CD4-positive, alpha-beta memory T cell (primary cell): Measurements from ENCODE around the gene APOL6. TPM values are rescaled to one million over a fixed set of nuclear protein-coding genes. Genes with fewer than 3 reads are reported as not detected.

Experiments
- CTCF ChIA-PET: fragments of 350-600 bp; sonication (Branson Sonifier 250); formaldehyde crosslinking; loops from one replicate; lab custom pipeline; 2021; ENCODE audit warnings: inconsistent platforms; ENCODE audit not compliant: partially characterized antibody; lab: Charles Lee
- POLR2A ChIA-PET: fragments of 350-600 bp; sonication (Branson Sonifier 250); formaldehyde crosslinking; loops from one replicate; lab custom pipeline; 2021; ENCODE audit not compliant: partially characterized antibody; lab: Charles Lee
- DNase-seq, 5 donors: peaks; one replicate each; pipeline versions ENCODE4 v3.0.0 to v3.0.0-alpha.2; 2020 to 2022; ENCODE audit warnings: mixed read lengths in 1 of 5
- H3K27ac ChIP-seq: one replicate; pipeline ENCODE4 v1.7.0; 2013; ENCODE audit warnings: low read depth, low read length
- H3K27me3 ChIP-seq: 2 replicates; pipeline ENCODE4 v1.7.0; 2013; ENCODE audit warnings: mild to moderate bottlenecking, low read length, moderate library complexity; ENCODE audit not compliant: insufficient read depth
- H3K36me3 ChIP-seq: 2 replicates; pipeline ENCODE4 v1.7.0; 2013; ENCODE audit warnings: mild to moderate bottlenecking, low read length, moderate library complexity; ENCODE audit not compliant: insufficient read depth
- H3K4me1 ChIP-seq: 2 replicates; pipeline ENCODE4 v1.7.0; 2013; ENCODE audit warnings: mild to moderate bottlenecking, low read length, moderate library complexity; ENCODE audit not compliant: insufficient read depth
- H3K4me3 ChIP-seq, 2 donors: one replicate each; pipeline ENCODE4 v1.7.0; 2013; ENCODE audit warnings: low read length in 2 of 2, mild to moderate bottlenecking in 1 of 2
- H3K9me3 ChIP-seq, 2 donors: one replicate each; pipeline ENCODE4 v1.7.0; 2013; ENCODE audit warnings: low read length in 2 of 2, control low read depth in 1 of 2; ENCODE audit not compliant: control insufficient read depth in 1 of 2
- H3K27ac Mint-ChIP-seq, 7 donors: one replicate each; pipeline ENCODE4 v1.8.0; 2020 to 2021; ENCODE audit warnings: mixed read lengths in 7 of 7, mild to moderate bottlenecking in 6 of 7, inconsistent platforms in 3 of 7, moderate library complexity in 3 of 7
- H3K27me3 Mint-ChIP-seq, 2 donors: one replicate each; pipeline ENCODE4 v1.8.0; 2020 to 2021; ENCODE audit warnings: mixed read lengths in 2 of 2
- H3K36me3 Mint-ChIP-seq, 2 donors: one replicate each; pipeline ENCODE4 v1.8.0; 2020 to 2021; ENCODE audit warnings: mixed read lengths in 2 of 2, inconsistent platforms in 1 of 2, mild to moderate bottlenecking in 1 of 2
- H3K4me1 Mint-ChIP-seq, 4 donors: one replicate each; pipeline ENCODE4 v1.8.0; 2020 to 2021; ENCODE audit warnings: mixed read lengths in 4 of 4, mild to moderate bottlenecking in 1 of 4
- H3K4me3 Mint-ChIP-seq, 8 donors: one replicate each; pipeline ENCODE4 v1.8.0; 2020 to 2021; ENCODE audit warnings: mixed read lengths in 8 of 8, mild to moderate bottlenecking in 7 of 8, moderate library complexity in 6 of 8, inconsistent platforms in 3 of 8
- H3K9me3 Mint-ChIP-seq, 8 donors: one replicate each; pipeline ENCODE4 v1.8.0; 2020 to 2021; ENCODE audit warnings: mixed read lengths in 8 of 8, mild to moderate bottlenecking in 5 of 8, inconsistent platforms in 3 of 8, moderate library complexity in 1 of 8
- intact Hi-C: fragments of 100-400 bp; cut with micrococcal nuclease; formaldehyde crosslinking; loops from one replicate; pipeline ENCODE4 v1.15.1; 2023
- polyA plus RNA-seq, 2 donors: library from polyadenylated mRNA; unstranded; fragments of 300-500 nt; fragmentation: Illumina TruSeq; gene quantifications; one replicate each; pipeline ENCODE4 v1.2.3, GENCODE V29; 2021
- total RNA-seq, 2 experiments: library from RNA; stranded (reverse); gene quantifications; one replicate each; pipeline ENCODE4 v1.2.3, GENCODE V29; 2021

Gene APOL6
- total and polyA plus RNA-seq, 4 experiments from 2014 or later: 8.5 to 52.0 (median 37.3) TPM

DNA sequence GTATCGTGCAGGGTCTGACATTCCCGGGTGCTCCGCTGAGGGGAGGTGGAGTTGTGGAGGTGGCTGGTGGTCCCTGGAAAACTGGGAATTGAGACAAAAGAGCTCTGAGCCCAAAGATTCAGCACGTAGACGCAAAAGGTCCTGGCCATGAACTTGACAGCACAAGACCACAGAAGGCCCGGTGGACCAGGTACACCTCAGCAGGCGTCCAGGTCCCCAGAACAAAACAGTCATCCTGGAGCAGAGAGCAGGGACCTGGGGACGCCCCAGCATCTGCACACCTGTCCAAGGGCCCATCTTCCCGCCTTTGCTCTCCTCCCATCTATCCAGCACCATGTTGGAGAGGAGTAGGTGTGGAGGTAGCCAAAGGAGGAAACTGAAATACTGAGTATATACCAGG lies 17.4 kb upstream of the APOL6 start:
- H3K27ac ChIP-seq: no peak overlapping the region
- Mint-ChIP-seq H3K4me1 (peaks cover 22 to 29% (median 25%) of the 10 kb centered on the region in 4 donors), H3K9me3 (no peaks in the 10 kb centered on the region), H3K27me3 (no peaks in the 10 kb centered on the region), H3K4me3 (no peak overlapping the region), H3K27ac (peak overlapping the region in 2 of 7 donors; percentile 34 to 68), H3K36me3 (no peaks in the 10 kb centered on the region)
- intact Hi-C loops: no loop called here
- H3K9me3 ChIP-seq: no peaks in the 10 kb centered on the region
- H3K27me3 ChIP-seq: no peaks in the 10 kb centered on the region
- CTCF ChIA-PET: interaction anchor here (0.7 to 0.8 kb wide), 2 partner anchors 149 to 200 kb away, joined by 3 read pairs; no protein-coding TSS in a partner anchor
- H3K36me3 ChIP-seq: no peaks in the 10 kb centered on the region
- H3K4me3 ChIP-seq: no peak overlapping the region
- H3K4me1 ChIP-seq: peaks cover 22% of the 10 kb centered on the region
- DNase-seq: no peak
- POLR2A ChIA-PET: interaction anchor here (0.5 to 0.9 kb wide), 2 partner anchors 17 to 19 kb away, joined by 3 to 4 read pairs; partner anchors contain the start of gene APOL6

DNA sequence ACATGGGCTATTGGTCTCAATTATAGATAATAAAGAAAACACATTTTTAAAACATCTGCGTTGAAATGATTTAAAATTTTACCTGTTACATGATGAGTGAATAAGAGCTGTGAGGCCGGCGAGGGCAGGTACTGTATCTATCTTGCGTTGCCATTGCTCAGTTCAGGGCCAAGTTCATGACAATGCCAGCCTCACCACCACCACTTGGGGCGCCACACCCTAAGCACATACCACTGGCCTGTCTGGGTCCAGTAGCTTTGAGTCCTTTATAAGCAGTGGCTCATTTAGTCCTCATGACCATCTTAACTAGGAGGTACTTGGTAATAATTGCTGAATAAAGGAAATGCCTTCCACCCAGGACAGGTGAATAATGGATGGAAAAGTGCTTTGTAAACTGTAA lies 16.6 kb upstream of the APOL6 start:
- no peak overlapping the region for H3K4me3 ChIP-seq
- Mint-ChIP-seq H3K27me3 (no peaks in the 10 kb centered on the region), H3K9me3 (no peaks in the 10 kb centered on the region), H3K4me3 (no peak overlapping the region), H3K36me3 (no peaks in the 10 kb centered on the region), H3K27ac (peak overlapping the region in 1 of 7 donors; percentile 16), H3K4me1 (peaks cover 22 to 29% (median 25%) of the 10 kb centered on the region in 4 donors)
- H3K27me3 ChIP-seq: no peaks in the 10 kb centered on the region
- no peaks in the 10 kb centered on the region for H3K9me3 ChIP-seq
- ChIA-PET POLR2A (interaction anchor here (0.5 kb wide), 1 partner anchor 18 kb away, joined by 3 read pairs; no protein-coding TSS in a partner anchor), CTCF (interaction anchor here (0.8 to 0.9 kb wide), 2 partner anchors 17 to 148 kb away, joined by 3 read pairs; partner anchors contain the start of gene APOL6)
- no peaks in the 10 kb centered on the region for H3K36me3 ChIP-seq
- no peak for DNase-seq
- peaks cover 22% of the 10 kb centered on the region for H3K4me1 ChIP-seq
- no peak overlapping the region for H3K27ac ChIP-seq
- intact Hi-C loops: no loop called here

GRCh38 chr22:35632935-35633334 lies 15.3 kb upstream of the APOL6 start:
- Mint-ChIP-seq H3K27ac (peak overlapping the region in 1 of 7 donors; percentile 53), H3K4me3 (no peak overlapping the region), H3K36me3 (no peaks in the 10 kb centered on the region), H3K4me1 (peaks cover 16 to 18% (median 17%) of the 10 kb centered on the region in 4 donors), H3K27me3 (no peaks in the 10 kb centered on the region), H3K9me3 (no peaks in the 10 kb centered on the region)
- no peaks in the 10 kb centered on the region for H3K36me3 ChIP-seq
- no peaks in the 10 kb centered on the region for H3K9me3 ChIP-seq
- H3K4me1 ChIP-seq: peaks cover 12% of the 10 kb centered on the region
- intact Hi-C loops: no loop called here
- CTCF ChIA-PET: interaction anchor here (1.2 kb wide), 1 partner anchor 289 kb away, joined by 3 read pairs; no protein-coding TSS in a partner anchor
- H3K27me3 ChIP-seq: no peaks in the 10 kb centered on the region
- no peak overlapping the region for H3K4me3 ChIP-seq
- no peak overlapping the region for H3K27ac ChIP-seq
- no peak for DNase-seq
- POLR2A ChIA-PET: interaction anchor here (1.3 kb wide), 1 partner anchor 15 kb away, joined by 5 read pairs; the partner anchor contains the start of gene APOL6

DNA sequence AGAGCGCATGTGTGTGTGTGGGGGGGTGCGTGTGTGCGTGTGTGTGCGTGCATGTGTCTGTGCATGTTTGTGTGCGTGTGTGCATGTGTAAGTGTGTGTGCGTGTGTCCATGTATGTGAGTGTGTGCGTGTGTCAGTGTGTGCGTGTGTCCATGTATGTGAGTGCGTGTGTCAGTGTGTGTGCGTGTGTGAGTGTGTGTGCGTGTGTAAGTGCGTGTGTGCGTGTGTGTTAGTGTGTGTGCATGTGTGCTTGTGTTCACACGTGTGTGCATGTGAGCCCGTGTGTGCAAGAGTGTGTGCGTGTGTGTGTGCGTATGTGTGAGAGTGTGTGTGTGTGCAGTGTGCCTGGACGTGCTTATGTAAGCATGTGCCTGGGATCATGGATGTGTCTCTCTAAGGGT lies 14.7 kb upstream of the APOL6 start:
- Mint-ChIP-seq H3K9me3 (no peaks in the 10 kb centered on the region), H3K4me1 (peaks cover 15 to 18% (median 17%) of the 10 kb centered on the region in 4 donors), H3K27ac (no peak overlapping the region), H3K27me3 (no peaks in the 10 kb centered on the region), H3K4me3 (no peak overlapping the region), H3K36me3 (no peaks in the 10 kb centered on the region)
- DNase-seq: no peak
- no peaks in the 10 kb centered on the region for H3K9me3 ChIP-seq
- H3K4me3 ChIP-seq: no peak overlapping the region
- CTCF ChIA-PET: no interaction called here
- peaks cover 12% of the 10 kb centered on the region for H3K4me1 ChIP-seq
- no peak overlapping the region for H3K27ac ChIP-seq
- no peaks in the 10 kb centered on the region for H3K27me3 ChIP-seq
- POLR2A ChIA-PET: no interaction called here
- H3K36me3 ChIP-seq: no peaks in the 10 kb centered on the region
- intact Hi-C loops: no loop called here

DNA sequence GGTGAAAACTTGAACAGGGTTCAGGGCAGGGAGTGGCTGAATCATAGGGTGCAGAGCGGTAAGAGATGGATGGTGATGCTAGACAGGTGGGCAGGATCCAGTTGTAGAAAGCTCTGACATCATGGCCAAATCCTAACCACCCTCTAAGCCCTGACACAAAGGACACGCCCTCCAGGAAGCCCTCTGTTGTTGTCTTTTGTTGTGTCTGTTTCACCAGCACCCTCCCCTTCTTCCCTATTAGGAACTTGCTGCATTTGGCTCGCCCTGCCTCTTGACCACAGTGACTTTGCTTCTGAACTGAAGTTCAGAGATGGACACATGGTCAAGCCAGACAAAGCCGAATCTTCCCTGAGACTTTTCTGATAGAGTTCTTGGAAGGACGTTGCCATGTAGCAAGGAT lies 14.2 kb upstream of the APOL6 start:
- Mint-ChIP-seq H3K27ac (peak overlapping the region in 2 of 7 donors; percentile 10 to 12), H3K4me3 (no peak overlapping the region), H3K36me3 (no peaks in the 10 kb centered on the region), H3K4me1 (peaks cover 14 to 18% (median 17%) of the 10 kb centered on the region in 4 donors), H3K9me3 (no peaks in the 10 kb centered on the region), H3K27me3 (no peaks in the 10 kb centered on the region)
- peak in 1 of 5 donors; percentile 6 for DNase-seq
- Histone ChIP-seq H3K4me3 (no peak overlapping the region), H3K27ac (no peak overlapping the region), H3K4me1 (peaks cover 12% of the 10 kb centered on the region), H3K36me3 (no peaks in the 10 kb centered on the region), H3K9me3 (no peaks in the 10 kb centered on the region), H3K27me3 (no peaks in the 10 kb centered on the region)
- POLR2A ChIA-PET: no interaction called here
- CTCF ChIA-PET: interaction anchor here (0.8 kb wide), 1 partner anchor 490 kb away, joined by 3 read pairs; no protein-coding TSS in a partner anchor
- intact Hi-C loops: no loop called here

DNA sequence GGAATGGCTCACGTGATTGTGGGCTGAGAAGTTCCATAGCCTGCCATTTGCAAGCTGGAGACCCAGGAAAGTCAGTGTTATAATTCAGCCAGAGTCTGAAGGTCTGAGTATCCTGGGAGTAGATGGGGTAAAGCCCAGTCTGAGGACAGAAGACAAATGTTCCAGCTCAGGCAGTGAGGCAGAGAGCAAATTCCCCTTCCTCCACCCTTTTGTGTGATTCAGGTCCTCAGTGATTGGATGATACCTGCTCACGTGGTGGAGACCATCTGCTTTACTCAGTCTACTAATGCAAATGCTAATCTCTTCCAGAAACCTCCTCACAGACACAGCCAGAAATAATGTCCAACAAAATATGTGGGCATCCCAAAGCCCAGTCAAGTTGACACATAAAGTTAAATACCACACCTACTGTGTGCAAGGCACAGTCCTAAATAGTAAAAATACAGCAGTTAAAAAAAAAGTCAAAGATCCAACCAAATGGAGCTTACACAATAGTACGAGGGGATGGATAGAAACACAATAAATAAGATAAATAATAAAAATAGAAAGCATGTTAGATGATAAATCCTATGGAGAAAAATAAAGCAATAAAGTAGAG lies 13.2 kb upstream of the APOL6 start:
- Mint-ChIP-seq H3K27me3 (no peaks in the 10 kb centered on the region), H3K4me1 (peaks cover 7 to 14% (median 10%) of the 10 kb centered on the region in 4 donors), H3K36me3 (no peaks in the 10 kb centered on the region), H3K4me3 (no peak overlapping the region), H3K27ac (no peak overlapping the region), H3K9me3 (no peaks in the 10 kb centered on the region)
- intact Hi-C loops: no loop called here
- CTCF ChIA-PET: interaction anchor here (0.8 kb wide), 1 partner anchor 489 kb away, joined by 3 read pairs; no protein-coding TSS in a partner anchor
- H3K9me3 ChIP-seq: no peaks in the 10 kb centered on the region
- no peaks in the 10 kb centered on the region for H3K27me3 ChIP-seq
- no peak for DNase-seq
- H3K4me1 ChIP-seq: peaks cover 6% of the 10 kb centered on the region
- H3K27ac ChIP-seq: no peak overlapping the region
- POLR2A ChIA-PET: interaction anchor here (1.3 kb wide), 1 partner anchor 14 kb away, joined by 6 read pairs; the partner anchor contains the start of gene APOL6
- no peak overlapping the region for H3K4me3 ChIP-seq
- H3K36me3 ChIP-seq: no peaks in the 10 kb centered on the region

DNA sequence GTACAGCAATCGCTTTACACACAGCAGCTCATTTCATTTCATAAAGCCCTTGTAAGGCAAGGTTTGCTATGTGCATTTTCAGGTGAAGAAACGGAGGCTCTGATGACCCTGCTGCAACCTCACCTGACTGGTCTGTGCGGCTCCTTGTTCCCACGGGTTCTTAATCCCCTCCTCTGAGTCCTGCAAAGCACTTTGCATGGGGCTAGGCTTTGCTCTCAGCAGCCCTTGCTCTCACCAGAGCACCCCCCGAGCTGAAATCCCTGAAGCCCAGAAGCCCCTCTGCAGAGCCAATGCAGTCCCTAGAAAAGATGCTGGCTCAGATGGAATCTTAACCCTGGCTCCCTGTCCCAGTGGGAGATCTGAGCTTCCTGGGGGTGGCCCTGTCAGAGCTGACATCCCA lies 11.0 kb upstream of the APOL6 start:
- intact Hi-C loops: no loop called here
- Mint-ChIP-seq H3K27ac (no peak overlapping the region), H3K27me3 (no peaks in the 10 kb centered on the region), H3K4me1 (peaks cover 7 to 14% (median 10%) of the 10 kb centered on the region in 4 donors), H3K36me3 (no peaks in the 10 kb centered on the region), H3K9me3 (peaks cover 0 to 3% (median 0%) of the 10 kb centered on the region in 8 donors), H3K4me3 (no peak overlapping the region)
- DNase-seq: no peak
- Histone ChIP-seq H3K27ac (no peak overlapping the region), H3K4me1 (peaks cover 6% of the 10 kb centered on the region), H3K36me3 (no peaks in the 10 kb centered on the region), H3K9me3 (no peaks in the 10 kb centered on the region), H3K27me3 (no peaks in the 10 kb centered on the region), H3K4me3 (no peak overlapping the region)
- CTCF ChIA-PET: interaction anchor here (1.1 kb wide), 1 partner anchor 429 kb away, joined by 3 read pairs; no protein-coding TSS in a partner anchor
- POLR2A ChIA-PET: interaction anchor here (1.5 kb wide), 1 partner anchor 12 kb away, joined by 4 read pairs; the partner anchor contains the start of gene APOL6
